MCF 10A (cell line): ENCODE data around the gene GAGE12J. TPM values are rescaled to one million over a fixed set of nuclear protein-coding genes. Genes with fewer than 3 reads are reported as not detected.
"Not testable (repeated sequence)": the region's sequence is repeated elsewhere in the genome, so short reads cannot be mapped to it uniquely, and the experiment has no call there.

ENCODE experiments used
- BruUV-seq: library from RNA; stranded (reverse); fragments of 400-500 nt; replicated peaks from 2 replicates; lab custom pipeline; 2021; lab: Mats Ljungman, UMichigan
- CTCF ChIA-PET: fragments of 300-600 bp; sonication (Branson Sonifier 250); formaldehyde crosslinking; extraction: SDS; loops from one replicate; lab custom pipeline; 2021; ENCODE audit warnings: antibody characterized with exemption, inconsistent platforms; lab: Yijun Ruan, JAX
- POLR2A ChIA-PET: fragments of 300-600, 350-650 bp; sonication (Branson Sonifier 250); formaldehyde crosslinking; extraction: SDS; loops from one replicate; lab custom pipeline; 2020; ENCODE audit warnings: antibody characterized with exemption, inconsistent platforms; lab: Yijun Ruan, JAX
- DNase-seq: peaks from one replicate; pipeline ENCODE4 v3.0.0-alpha.2; 2018; ENCODE audit not compliant: unreplicated experiment
- H3K27ac Mint-ChIP-seq: one replicate; pipeline ENCODE4 v1.8.0; 2022; ENCODE audit warnings: mild to moderate bottlenecking, low read depth, mixed read lengths; ENCODE audit not compliant: unreplicated experiment
- H3K27me3 Mint-ChIP-seq: one replicate; pipeline ENCODE4 v1.8.0; 2022; ENCODE audit warnings: mixed read lengths; ENCODE audit not compliant: insufficient read depth, unreplicated experiment
- H3K36me3 Mint-ChIP-seq: one replicate; pipeline ENCODE4 v1.8.0; 2022; ENCODE audit warnings: mild to moderate bottlenecking, moderate library complexity, mixed read lengths; ENCODE audit not compliant: insufficient read depth, unreplicated experiment
- H3K4me1 Mint-ChIP-seq: one replicate; pipeline ENCODE4 v1.8.0; 2022; ENCODE audit warnings: mixed read lengths; ENCODE audit not compliant: insufficient read depth, unreplicated experiment
- H3K4me3 Mint-ChIP-seq: one replicate; pipeline ENCODE4 v1.8.0; 2022; ENCODE audit warnings: mild to moderate bottlenecking, moderate library complexity, mixed read lengths; ENCODE audit not compliant: unreplicated experiment
- H3K9me3 Mint-ChIP-seq: one replicate; pipeline ENCODE4 v1.8.0; 2022; ENCODE audit warnings: mixed read lengths; ENCODE audit not compliant: unreplicated experiment
- intact Hi-C: fragments of 100-400 bp; cut with micrococcal nuclease; formaldehyde crosslinking; loops from 2 replicates; pipeline ENCODE4 v1.14.1; 2022
- total RNA-seq: library from RNA; stranded (reverse); gene quantifications from 2 replicates; pipeline ENCODE4 v1.2.3, GENCODE V29; 2022
- TF ChIP-seq, protein P1 (sequence below): fragments of 200-600 bp; IDR thresholded peaks from one replicate; pipeline ENCODE4 v1.8.0; 2022; ENCODE audit warnings: antibody characterized with exemption, mild to moderate bottlenecking; ENCODE audit not compliant: unreplicated experiment

GAGE12J gene
- total RNA-seq, 1 experiment from 2014 or later: not detected

DNA sequence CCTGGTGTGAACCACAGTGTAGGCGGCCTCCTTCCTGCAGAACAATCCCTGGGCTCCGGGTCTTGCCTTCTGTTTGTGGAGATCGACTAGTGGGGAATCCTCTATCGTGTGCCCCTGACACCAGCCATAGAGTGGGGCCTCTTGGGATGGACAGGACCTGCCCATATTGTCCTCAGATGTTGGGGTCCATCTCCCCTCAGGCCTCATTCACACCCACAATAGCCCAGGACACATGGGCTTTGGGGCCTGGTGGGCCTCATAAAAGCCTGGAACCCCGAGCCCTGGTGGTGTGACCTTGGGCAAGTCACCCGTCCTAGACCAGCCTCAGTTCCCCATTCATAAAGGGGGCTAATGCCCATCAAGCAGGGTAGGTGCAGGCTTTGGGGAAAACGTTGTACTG, 31.6 kb upstream of the GAGE12J start:
- Mint-ChIP-seq H3K36me3 (no peaks in the 10 kb centered on the region), H3K27me3 (no peaks in the 10 kb centered on the region), H3K4me1 (no peaks in the 10 kb centered on the region), H3K4me3 (no peak overlapping the region), H3K9me3 (no peaks in the 10 kb centered on the region), H3K27ac (no peak overlapping the region)
- TF ChIP-seq, protein P1, sequence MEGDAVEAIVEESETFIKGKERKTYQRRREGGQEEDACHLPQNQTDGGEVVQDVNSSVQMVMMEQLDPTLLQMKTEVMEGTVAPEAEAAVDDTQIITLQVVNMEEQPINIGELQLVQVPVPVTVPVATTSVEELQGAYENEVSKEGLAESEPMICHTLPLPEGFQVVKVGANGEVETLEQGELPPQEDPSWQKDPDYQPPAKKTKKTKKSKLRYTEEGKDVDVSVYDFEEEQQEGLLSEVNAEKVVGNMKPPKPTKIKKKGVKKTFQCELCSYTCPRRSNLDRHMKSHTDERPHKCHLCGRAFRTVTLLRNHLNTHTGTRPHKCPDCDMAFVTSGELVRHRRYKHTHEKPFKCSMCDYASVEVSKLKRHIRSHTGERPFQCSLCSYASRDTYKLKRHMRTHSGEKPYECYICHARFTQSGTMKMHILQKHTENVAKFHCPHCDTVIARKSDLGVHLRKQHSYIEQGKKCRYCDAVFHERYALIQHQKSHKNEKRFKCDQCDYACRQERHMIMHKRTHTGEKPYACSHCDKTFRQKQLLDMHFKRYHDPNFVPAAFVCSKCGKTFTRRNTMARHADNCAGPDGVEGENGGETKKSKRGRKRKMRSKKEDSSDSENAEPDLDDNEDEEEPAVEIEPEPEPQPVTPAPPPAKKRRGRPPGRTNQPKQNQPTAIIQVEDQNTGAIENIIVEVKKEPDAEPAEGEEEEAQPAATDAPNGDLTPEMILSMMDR: no peak
- BruUV-seq: no TSS peak
- ChIA-PET CTCF (no interaction called here), POLR2A (no interaction called here)
- DNase-seq: no peak
- intact Hi-C loops: loop anchor here (5.0 kb wide), 1 partner anchor 547 kb away; no protein-coding TSS in a partner anchor

- H3K36me3 Mint-ChIP-seq: no peaks in the 10 kb centered on the region
- TF ChIP-seq, protein P1: peak; percentile 52
- CTCF ChIA-PET: interaction anchor here (0.6 to 1.7 kb wide), 9 partner anchors 17 to 547 kb away, joined by 3 to 5 read pairs (median 3); no protein-coding TSS in a partner anchor
- H3K27ac Mint-ChIP-seq: no peak overlapping the region
- no peaks in the 10 kb centered on the region for H3K4me1 Mint-ChIP-seq
- H3K9me3 Mint-ChIP-seq: no peaks in the 10 kb centered on the region
- no TSS peak for BruUV-seq
- intact Hi-C loops: loop anchor here (1.0 to 5.0 kb wide), 2 partner anchors 463 to 546 kb away; no protein-coding TSS in a partner anchor
- peaks cover 13% of the 10 kb centered on the region for H3K27me3 Mint-ChIP-seq
- POLR2A ChIA-PET: no interaction called here
- peak; percentile 57 for DNase-seq
- H3K4me3 Mint-ChIP-seq: no peak overlapping the region
Observed at GRCh38 chrX:49291615-49292337, 30.1 kb upstream of the GAGE12J start.

GRCh38 chrX:49292400-49293362, 29.2 kb upstream of the GAGE12J start:
- no TSS peak for BruUV-seq
- no peaks in the 10 kb centered on the region for H3K9me3 Mint-ChIP-seq
- H3K4me3 Mint-ChIP-seq: no peak overlapping the region
- ChIA-PET POLR2A (no interaction called here), CTCF (interaction anchor here (1.3 to 1.7 kb wide), 2 partner anchors 464 to 547 kb away, joined by 3 to 5 read pairs; no protein-coding TSS in a partner anchor)
- TF ChIP-seq, protein P1: no peak
- no peaks in the 10 kb centered on the region for H3K4me1 Mint-ChIP-seq
- intact Hi-C loops: loop anchor here (1.0 to 5.0 kb wide), 2 partner anchors 462 to 545 kb away; no protein-coding TSS in a partner anchor
- no peak for DNase-seq
- H3K36me3 Mint-ChIP-seq: no peaks in the 10 kb centered on the region
- no peak overlapping the region for H3K27ac Mint-ChIP-seq
- peaks cover 18% of the 10 kb centered on the region for H3K27me3 Mint-ChIP-seq

- CTCF ChIA-PET, BruUV-seq, H3K36me3 Mint-ChIP-seq, H3K4me1 Mint-ChIP-seq, POLR2A ChIA-PET, DNase-seq, H3K4me3 Mint-ChIP-seq, intact Hi-C loops, H3K9me3 Mint-ChIP-seq, H3K27ac Mint-ChIP-seq: not testable (repeated sequence)
- H3K27me3 Mint-ChIP-seq: peaks cover 45% of the 10 kb centered on the region
Observed at GRCh38 chrX:49299293-49299692, 22.5 kb upstream of the GAGE12J start.
